NCI-H446 treated with DMSO at 0.1 percent for 48 hours (cell line): ENCODE data around the gene TPSAB1.
"Not testable (repeated sequence)": the region's sequence is repeated elsewhere in the genome, so short reads cannot be mapped to it uniquely, and the experiment has no call there.

Experiments
- DNase-seq: peaks from one replicate; lab custom pipeline; 2025; lab: John Stamatoyannopoulos, UW

The TPSAB1 gene

DNA sequence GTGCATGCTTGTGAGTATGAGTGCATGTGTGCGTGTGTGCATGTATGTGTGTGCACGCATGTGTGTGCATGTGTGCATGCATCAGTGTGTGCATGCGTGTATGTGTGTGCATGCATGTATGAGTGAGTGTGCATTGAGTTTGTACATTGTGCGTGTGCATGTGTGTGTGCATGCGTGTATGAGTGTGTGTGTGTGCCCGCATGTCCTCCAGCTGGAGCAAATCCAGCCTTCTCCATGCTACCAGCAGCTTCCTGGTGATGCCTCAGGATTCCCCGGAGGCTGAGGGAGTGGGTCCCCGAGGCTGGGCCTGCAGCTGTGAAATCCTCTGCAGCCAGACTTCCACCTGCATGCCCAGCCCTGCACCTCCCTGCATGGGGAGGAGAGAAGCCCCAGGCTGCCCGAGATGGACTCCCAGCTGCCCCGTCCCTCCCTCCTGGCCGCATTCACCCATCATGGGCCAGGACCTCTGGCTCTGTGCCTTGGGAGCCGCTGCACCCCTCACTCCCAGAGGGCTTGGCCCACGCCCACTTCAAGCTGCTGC lies 24.7 kb downstream of the TPSAB1 start:
- DNase-seq = no peak

DNA sequence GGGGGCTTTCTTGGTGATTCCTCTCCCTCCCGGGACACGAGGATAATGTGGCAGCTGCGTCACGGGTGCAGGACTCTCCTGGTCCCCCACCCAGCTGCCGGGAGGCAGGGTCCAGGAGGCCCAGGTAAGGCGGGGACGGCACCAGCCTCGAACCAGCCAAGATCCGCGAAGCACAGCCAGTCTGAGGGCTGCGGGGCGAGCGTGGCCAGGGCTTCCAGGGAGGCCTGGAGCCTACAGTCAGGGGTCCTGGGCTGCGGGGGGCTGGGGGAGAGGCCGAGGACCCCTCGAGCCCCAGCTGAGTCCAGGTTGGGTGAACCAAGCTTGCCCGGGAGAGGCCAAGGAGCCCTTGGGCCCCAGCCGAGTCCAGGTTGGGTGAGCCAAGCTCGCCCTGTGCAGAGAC lies 25.3 kb downstream of the TPSAB1 start:
- no peak for DNase-seq

DNA sequence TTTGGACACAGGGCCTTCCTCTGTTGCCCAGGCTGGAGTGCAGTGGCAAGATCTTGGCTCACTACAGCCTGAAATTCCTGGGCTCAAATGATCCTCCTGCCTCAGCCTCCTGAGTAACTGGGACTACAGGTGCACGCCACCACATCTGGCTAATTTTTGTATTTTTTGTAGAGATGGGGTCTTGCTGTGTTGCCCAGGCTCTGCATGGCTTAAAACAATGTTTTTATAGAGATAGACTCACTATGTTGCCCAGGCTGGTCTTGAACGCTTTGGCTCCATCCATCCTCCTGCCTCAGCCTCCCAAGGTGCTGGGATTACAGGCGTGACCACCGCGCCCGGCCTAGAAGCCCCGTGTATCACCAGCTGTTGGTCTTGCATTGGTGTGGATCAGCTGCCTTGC lies 28.9 kb downstream of the TPSAB1 start:
- not testable (repeated sequence) for DNase-seq

DNA sequence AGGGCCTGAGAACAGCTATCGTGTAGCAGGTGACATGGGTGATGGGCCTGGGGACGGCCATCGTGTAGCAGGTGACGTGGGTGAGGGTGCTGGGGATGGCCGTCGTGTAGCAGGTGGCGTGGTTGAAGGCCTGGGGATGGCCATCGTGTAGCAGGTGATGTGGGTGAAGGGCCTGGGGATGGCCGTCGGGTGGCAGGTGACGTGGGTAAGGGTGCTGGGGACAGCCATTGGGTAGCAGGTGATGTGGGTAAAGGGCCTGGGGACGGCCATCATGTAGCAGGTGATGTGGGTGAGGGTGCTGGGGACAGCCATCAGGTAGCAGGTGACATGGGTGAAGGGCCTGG lies 30.8 kb downstream of the TPSAB1 start:
- DNase-seq = no peak

DNA sequence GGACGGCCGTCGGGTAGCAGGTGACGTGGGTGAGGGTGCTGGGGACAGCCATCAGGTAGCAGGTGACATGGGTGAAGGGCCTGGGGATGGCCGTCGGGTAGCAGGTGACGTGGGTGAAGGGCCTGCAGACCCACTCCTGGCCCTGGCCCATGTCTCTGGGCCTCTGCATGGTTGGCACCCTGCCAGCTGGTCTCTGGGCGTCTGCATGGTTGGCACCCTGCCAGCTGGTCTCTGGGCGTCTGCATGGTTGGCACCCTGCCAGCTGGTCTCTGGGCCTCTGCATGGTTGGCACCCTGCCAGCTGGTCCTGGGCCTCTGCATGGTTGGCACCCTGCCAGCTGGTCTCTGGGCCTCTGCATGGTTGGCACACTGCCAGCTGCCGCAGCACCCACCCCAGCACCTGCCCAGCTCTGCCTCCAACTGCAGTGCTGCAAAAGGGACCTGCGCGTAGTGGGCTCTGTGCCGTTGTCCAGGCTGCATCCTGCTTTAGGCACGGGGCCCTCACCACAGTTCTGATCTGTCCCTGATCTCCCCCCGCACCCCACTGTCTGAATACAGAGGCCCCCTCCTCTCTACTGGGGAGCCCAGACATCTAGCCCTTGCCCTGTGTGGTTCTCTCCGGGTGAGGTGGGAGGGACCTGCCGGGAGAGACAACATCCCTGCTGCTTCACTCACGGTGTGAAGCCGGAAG lies 31.4 kb downstream of the TPSAB1 start:
- peak; percentile 44 for DNase-seq

DNA sequence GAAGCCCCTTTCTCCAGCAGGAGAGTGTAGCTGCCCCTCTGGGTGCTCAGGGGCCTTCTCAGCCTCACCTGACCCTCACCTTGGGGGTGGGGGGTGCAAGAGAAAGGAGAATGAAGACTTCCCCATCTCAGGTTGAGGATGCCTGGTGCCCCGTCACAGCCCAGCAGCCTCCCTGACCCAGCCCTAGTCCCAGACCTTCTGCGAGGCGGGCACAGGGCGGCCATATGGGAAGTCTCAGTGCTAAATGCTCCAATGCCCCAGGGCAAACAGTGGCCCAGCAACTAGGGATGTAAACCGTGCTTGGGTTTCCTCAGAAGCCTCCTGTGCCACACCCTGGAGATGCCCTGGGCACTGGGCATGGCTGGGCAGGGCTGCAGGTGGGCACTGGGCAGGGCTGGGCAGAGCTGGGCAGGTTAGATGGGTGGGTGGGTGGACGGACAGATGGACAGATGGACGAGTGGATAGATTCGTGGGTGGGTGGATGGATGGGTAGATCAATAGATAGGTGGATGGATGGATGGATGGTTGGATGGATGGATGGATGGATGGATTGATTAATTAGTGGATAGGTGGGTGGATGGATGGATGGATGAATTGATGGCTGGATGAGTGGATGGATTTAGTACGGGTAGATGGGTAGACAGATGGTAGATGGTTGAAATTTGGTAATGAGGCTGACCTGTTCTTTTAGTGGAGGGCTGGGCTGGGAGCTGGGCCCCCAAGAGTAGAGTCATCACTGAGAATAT lies 32.1 kb downstream of the TPSAB1 start:
- DNase-seq = no peak

- DNase-seq = no peak
Measured at GRCh38 chr16:1273816-1274215, 33.3 kb downstream of the TPSAB1 start.

- no peak for DNase-seq
Measured at GRCh38 chr16:1274767-1275166, 34.3 kb downstream of the TPSAB1 start.

DNA sequence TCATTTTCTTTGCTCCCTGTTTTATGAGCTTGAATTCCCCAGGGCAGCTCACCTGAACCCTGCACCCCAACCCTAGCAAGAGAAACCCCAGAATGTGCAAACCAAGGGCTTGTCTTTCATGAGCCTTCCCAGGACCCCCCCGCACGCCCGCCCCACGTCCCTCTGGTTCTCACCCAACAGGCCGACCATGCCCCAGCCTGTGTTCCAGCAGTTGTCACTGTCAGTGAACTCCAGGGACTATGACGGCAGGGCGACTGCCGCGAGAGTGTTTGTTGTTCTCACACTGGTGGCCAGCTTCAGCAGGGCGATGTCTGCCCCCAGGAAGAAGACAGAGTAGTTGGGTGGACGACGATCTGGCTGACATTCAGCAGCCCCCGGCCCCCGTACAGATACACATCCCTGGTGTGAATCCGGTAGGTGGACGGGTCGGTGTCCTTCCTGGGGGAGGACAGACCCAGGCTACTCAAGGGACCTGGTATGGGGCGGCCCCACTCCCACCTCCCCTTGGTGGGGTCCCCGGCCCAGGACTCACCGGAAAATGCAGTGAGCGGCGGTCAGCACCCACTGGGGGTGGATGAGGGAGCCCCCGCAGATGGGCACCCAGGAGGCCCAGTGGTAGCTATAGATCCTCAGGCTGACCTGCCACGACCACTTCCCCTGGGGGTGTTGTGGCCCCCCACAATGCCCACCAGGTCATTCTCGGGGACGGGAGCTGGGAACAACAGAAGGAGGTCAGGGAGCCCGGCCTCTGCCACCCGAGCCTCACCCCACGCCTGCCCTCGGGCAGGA lies 35.5 kb downstream of the TPSAB1 start:
- DNase-seq = no peak

DNA sequence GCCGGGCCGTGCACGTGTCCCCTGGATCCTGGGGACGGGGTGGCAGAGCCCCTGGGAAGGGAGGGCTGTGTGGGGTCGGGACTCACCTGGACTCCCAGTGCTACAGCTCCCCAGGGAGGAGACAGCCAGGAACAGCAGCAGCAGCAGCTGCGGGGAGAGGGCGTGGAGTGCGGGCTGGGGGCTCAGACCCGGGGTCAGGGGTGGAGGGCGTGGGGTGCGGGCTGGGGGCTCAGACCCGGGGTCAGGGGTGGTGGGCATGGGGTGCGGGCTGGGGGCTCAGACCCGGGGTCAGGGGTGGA lies 36.0 kb downstream of the TPSAB1 start:
- no peak for DNase-seq

DNA sequence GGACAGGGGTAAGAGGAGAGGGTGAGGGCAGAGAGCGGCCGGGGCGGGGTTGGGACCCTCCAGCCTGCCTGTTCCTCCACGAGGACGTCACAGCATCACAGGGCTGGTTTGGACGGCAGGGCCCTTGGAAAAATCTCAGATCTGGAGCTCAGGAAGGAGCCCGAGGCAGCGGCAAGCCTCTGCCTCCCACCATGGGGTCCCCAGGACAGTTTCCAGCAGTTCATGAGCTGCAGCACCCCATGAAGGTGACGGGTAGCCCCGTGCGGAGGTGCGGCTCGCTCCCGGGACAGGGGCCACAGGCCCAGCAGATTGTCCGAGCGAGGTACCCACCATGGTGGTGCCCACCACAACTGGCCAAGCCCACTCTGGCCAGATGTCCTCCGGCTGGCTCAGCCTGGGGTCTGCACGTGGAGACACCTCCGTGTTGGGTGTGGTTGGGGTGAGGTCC lies 36.7 kb downstream of the TPSAB1 start:
- no peak for DNase-seq

GRCh38 chr16:1277617-1278282 lies 37.2 kb downstream of the TPSAB1 start:
- no peak for DNase-seq

GRCh38 chr16:1278477-1278876 lies 38.0 kb downstream of the TPSAB1 start:
- DNase-seq = no peak

DNA sequence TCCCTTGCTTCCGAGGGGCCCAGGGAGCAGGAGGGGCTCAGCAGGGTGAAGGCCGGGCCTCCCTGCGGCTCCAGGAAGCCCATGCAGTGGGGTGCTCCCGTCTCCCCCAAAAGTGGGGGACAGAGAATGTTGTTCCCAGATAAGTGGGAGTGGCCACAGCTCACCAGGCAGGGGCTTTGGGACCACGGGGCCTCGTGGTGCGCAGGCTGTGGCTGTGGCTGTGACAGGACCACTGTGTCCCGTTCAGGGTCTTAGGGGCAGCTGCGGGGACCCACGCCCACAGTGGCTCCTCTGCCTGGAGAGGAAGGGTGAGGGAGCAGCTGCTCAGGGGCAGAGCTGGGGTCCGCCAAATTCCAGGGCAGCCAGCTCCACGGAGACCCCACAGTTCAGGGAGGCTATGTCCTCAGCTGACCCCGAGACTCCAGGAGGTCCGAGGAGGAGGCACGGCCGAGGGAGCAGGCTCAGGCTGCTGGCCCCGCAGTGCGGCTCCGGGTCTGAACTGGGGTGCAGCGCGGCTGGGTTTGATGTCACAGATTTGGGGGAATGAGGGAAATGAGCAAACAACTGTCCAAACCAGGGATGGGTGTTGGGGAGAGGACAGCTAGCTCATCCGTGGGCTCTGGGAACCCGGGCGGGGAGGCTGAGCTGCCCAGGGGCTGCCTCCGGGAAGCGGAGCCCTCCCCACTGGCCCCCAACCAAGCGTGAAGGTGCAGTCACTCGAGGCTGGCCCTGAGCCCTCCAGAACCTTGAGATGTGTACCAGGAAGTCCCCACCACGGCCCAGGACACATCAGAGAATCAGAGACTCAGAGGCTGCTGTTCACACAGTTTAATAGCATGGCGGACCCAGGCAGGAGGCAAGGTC lies 38.8 kb downstream of the TPSAB1 start:
- DNase-seq = no peak

GRCh38 chr16:1279945-1280589 lies 39.6 kb downstream of the TPSAB1 start:
- DNase-seq = no peak

DNA sequence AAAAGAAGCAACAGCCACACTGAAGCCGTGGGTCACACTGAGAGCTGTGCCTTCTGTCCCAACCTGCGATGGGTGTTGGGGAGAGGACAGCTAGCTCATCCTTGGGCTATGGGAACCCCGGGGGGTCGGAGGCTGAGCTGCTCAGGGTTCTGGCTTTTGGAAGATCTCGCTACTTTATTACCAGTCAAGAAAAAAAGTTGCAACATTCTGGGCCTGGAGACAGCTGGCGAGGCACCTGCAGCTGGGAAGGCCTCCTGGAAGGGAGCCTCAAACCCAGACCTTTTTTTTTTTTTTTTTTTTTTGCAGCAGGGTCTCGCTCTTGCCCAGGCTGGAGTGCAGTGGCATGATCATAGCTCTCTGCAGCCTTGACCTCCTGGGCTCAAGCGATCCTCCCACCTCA lies 40.3 kb downstream of the TPSAB1 start:
- no peak for DNase-seq

- DNase-seq = no peak
Measured at GRCh38 chr16:1281517-1281916, 41.0 kb downstream of the TPSAB1 start.

DNA sequence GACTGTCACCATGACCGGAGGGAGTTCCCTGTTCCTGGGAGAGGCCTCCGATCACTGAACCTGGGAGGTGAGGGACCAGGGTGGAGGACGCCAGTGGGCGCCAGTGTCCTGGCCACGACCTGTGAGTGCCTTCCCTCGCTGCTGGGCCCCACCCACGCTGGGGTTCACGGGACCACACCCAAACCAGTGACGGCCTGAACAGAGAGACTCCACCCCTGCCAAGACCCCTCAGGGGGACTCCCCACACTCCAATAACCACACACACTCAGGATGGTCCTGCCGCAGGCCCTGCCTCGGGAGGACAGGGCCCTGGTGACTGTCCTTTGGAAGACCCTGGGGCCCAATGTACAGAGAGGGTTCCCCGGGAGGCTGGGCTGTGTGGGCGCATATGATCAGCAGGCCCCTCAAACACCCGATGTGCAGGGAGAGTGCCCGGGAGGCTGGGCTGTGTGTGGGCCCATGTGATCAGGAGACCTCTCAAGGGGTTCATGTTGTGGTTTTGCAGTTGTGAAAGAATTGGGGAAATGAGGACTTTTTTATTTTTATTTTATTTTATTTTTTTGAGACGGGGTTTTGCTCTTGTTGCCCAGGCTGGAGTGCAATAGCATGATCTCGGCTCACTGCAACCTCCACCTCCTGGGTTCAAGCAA lies 41.9 kb downstream of the TPSAB1 start:
- DNase-seq = no peak

- DNase-seq = no peak
Measured at GRCh38 chr16:1283296-1283695, 42.8 kb downstream of the TPSAB1 start.

DNA sequence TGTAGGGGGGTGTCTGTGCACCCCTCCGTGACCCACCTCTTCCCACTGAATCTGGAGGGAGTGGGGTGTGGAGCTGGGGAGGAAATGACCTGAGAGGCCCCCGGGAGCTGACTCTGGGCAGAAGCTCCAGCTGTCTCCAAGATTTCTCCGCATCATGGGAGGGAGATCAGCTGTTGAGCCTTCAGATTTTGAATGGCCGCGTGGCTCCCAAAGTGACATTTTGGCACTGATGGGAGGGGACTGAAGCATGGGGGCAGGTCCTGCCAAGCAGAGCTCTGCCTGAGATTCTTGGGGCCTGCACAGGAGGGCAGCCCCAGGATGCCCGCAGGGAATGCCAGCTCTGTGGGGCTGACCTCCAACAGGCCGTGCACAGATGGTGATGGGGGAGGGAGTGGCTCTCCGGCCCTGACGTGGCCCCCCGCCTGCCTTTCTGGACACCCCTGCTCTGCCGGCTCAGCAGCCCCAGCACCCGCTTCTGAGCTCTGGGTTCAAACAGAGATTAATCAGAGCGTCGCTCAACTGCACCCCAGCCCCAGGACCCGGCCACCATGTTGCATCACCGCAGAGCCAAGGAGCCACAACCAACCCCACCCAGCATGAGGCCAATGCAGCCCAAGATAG lies 43.6 kb downstream of the TPSAB1 start:
- DNase-seq = no peak
